HG02610 (cell line): ENCODE results near the gene CAMKK1.

Experiments used
- ATAC-seq: cut with Tn5 transposase; IDR thresholded peaks from one replicate; pipeline ENCODE4 v1.9.1; 2021; ENCODE audit warnings: mild to moderate bottlenecking, moderate library complexity; ENCODE audit not compliant: unreplicated experiment

The CAMKK1 gene

DNA sequence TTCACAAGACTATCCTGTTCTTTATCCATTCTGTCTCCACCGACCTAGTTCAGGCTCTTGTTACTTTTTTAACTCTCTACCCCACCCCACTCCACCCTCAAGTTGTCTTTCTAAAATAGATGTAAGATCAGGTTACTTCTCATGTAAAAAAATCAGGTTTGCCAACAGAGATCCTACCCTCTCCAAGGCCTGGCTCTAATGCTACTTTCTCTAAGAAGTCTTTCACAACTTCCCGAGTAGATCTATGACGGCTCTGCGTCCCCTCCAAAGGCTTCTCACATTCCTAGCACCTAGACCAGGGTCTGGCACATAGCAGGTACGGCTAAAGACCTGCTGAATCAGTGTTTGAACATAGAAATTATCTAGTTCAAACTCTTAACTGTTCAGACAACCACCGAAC is 77.7 kb downstream of the CAMKK1 start:
- no peak for ATAC-seq

DNA sequence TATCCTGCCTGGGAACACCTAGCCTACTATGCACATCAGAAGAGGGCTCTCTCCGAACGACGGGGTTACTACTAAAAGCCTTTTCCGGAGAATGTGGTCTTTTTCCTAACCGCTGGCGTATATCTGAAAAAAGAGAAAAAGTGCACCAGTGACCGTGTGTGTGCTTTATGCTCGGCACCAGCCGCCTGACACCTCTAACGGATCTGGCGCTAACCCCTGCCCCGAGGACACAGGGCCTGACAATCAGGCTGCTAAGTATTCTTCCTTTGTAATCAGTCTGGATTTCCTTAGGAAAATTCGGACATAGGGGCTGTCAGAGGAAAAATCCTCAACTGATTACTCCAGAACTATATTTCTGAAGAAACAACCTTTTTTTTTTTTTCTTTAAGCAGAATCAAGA is 78.5 kb downstream of the CAMKK1 start:
- ATAC-seq = no peak

DNA sequence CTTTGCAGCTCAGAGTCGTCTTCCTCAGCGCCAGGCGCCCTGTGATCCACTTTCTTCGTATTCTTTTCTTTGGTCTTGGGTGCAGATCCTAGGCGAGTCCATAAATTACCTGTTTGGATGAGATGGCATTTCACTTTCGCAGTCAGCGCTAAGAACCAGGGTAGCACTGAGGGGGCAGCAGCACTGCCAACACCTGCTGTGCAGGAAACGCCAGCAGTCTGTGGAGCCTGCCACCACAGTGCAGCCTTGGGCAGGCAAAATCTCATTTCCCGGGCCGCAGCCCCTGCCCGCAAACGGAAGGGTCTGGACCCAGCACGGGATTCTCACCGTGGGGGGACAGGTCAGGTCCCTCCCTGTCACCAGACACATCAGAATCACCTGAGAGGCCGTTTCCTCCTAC is 79.7 kb downstream of the CAMKK1 start:
- ATAC-seq = no peak

DNA sequence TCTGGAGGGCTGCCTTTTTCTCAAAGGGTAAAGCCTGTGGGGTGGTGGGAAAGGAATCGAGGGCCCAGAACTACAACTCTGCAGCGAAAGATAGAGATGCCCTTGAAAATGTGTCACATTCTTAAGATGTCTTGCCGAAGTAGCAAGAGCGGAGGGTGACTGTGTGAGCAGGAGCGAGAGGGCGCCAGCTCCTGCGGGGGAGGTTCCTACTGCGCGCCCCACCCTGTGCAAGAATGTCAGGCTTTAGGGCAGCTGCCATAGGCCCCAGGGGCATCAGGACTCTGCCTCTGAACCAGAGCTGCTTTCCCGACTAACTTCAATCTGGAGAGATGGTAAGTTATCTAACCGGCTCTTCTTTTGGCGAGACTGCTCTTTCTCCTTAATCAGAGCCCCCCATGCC is 80.1 kb downstream of the CAMKK1 start:
- ATAC-seq = no peak

DNA sequence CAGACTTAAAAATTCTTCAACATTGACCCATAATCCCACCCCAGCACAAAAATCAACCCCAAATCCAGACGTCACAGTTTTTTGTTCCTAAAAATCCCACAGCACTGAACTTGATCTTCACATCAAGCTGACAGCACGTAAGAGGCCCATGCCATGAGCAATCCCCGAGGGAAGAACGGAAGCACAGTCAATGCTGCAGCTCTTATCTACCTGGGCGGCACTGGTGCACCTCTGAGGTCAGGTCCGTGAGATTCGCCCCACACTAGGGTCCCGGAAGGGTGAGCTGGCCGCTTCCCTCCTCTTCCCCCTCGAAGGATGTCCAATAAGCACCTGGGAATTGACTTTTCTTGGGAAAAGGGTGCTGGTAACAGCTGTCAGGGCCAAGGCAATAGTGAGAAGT is 80.6 kb downstream of the CAMKK1 start:
- ATAC-seq = no peak
